Ishikawa (cell line): ENCODE results near the gene DCTN1.

Source experiments
- CEBPB ChIP-seq: IDR thresholded peaks from 2 replicates; pipeline ENCODE4 v1.6.1; 2012
- EGR1 ChIP-seq: IDR thresholded peaks from 2 replicates; pipeline ENCODE4 v1.6.1; 2012
- EP300 ChIP-seq: IDR thresholded peaks from 2 replicates; pipeline ENCODE4 v1.6.1; 2012; ENCODE audit warnings: borderline replicate concordance
- FOXM1 ChIP-seq: IDR thresholded peaks from 2 replicates; pipeline ENCODE4 v1.6.1; 2012; ENCODE audit warnings: low read depth, borderline replicate concordance
- RAD21 ChIP-seq: IDR thresholded peaks from 2 replicates; pipeline ENCODE4 v1.6.1; 2012; ENCODE audit warnings: low read depth
- TAF1 ChIP-seq: IDR thresholded peaks from 2 replicates; pipeline ENCODE4 v1.6.1; 2012; ENCODE audit warnings: low read depth, mild to moderate bottlenecking
- TCF12 ChIP-seq: IDR thresholded peaks from 2 replicates; pipeline ENCODE4 v1.6.1; 2012; ENCODE audit warnings: low read depth
- YY1 ChIP-seq: IDR thresholded peaks from 2 replicates; pipeline ENCODE4 v1.6.1; 2012; ENCODE audit warnings: low read depth
- TF ChIP-seq, protein P1 (sequence below): IDR thresholded peaks from 2 replicates; pipeline ENCODE4 v1.6.1; 2012

DNA sequence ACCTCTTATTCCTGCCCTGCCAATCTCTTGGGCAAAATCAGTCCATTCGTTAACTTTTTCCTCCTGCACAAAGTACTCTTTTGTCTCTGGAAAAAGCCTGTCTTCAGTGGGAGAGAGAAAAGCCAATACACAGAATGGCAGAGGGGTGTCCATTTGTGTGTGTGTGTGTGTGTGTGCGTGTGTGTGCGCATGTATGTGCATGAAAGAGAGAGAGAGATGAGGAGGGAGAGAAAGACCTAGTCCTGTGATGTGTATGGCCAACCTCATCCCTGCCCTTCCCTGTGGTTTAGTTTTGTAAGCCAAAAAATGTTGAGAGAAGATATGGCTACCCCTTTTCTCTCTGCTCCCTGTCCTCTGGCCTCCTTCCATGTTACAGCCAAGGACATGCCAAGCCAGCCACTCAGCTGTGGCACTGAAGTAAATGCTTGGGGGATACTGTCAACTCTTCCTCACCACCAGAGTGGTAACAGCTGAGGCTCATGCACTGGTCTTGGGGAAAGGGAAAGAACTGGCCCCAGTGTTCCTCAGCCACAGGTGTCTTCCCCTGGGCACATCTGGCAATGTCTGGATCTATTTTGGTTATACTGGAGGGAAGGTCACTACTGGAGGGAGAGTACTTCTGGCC is 47.4 kb downstream of the DCTN1 start:
- TF ChIP-seq TAF1, result no peak
- TF ChIP-seq YY1, result no peak
- TF ChIP-seq EGR1, result no peak
- no peak for TF ChIP-seq RAD21
- TF ChIP-seq CEBPB, result no peak
- TF ChIP-seq TCF12, result no peak
- no peak for TF ChIP-seq EP300
- TF ChIP-seq, protein P1, sequence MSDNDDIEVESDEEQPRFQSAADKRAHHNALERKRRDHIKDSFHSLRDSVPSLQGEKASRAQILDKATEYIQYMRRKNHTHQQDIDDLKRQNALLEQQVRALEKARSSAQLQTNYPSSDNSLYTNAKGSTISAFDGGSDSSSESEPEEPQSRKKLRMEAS, result no peak
- no peak for TF ChIP-seq FOXM1
